HG03520 (cell line): ENCODE data around the gene ZER1.

ENCODE experiments used
- ATAC-seq: cut with Tn5 transposase; IDR thresholded peaks from one replicate; pipeline ENCODE4 v1.9.1; 2021; ENCODE audit warnings: mild to moderate bottlenecking, moderate library complexity; ENCODE audit not compliant: unreplicated experiment

ZER1 gene

GRCh38 chr9:128743421-128743820 lies 28.3 kb downstream of the ZER1 start:
- no peak for ATAC-seq

- no peak for ATAC-seq
Observed at GRCh38 chr9:128742401-128742800, 29.3 kb downstream of the ZER1 start.

GRCh38 chr9:128735373-128735772 lies 36.4 kb downstream of the ZER1 start:
- no peak for ATAC-seq

- no peak for ATAC-seq
Observed at GRCh38 chr9:128733256-128733655, 38.5 kb downstream of the ZER1 start.

- no peak for ATAC-seq
Observed at GRCh38 chr9:128732576-128732975, 39.2 kb downstream of the ZER1 start.

GRCh38 chr9:128731691-128732090 lies 40.0 kb downstream of the ZER1 start:
- ATAC-seq = no peak

- ATAC-seq = no peak
Observed at GRCh38 chr9:128731093-128731492, 40.6 kb downstream of the ZER1 start.

GRCh38 chr9:128729766-128730517 lies 41.8 kb downstream of the ZER1 start:
- no peak for ATAC-seq

- no peak for ATAC-seq
Observed at GRCh38 chr9:128729302-128729701, 42.4 kb downstream of the ZER1 start.

- ATAC-seq = no peak
Observed at GRCh38 chr9:128728298-128728697, 43.4 kb downstream of the ZER1 start.

GRCh38 chr9:128727640-128728248 lies 44.0 kb downstream of the ZER1 start:
- ATAC-seq = no peak

GRCh38 chr9:128724744-128725211 lies 46.9 kb downstream of the ZER1 start:
- no peak for ATAC-seq

GRCh38 chr9:128723866-128724743 lies 47.6 kb downstream of the ZER1 start, which contains the start of gene ZDHHC12:
Gene ZDHHC12 (minus strand): TSS chr9:128724127. CDS start chr9:128724093, 34 bp downstream.
- ATAC-seq = peak; percentile 94

GRCh38 chr9:128723352-128723865 lies 48.3 kb downstream of the ZER1 start:
- no peak for ATAC-seq

- ATAC-seq = no peak
Observed at GRCh38 chr9:128722380-128723351, 49.1 kb downstream of the ZER1 start.

GRCh38 chr9:128721487-128722010 lies 50.2 kb downstream of the ZER1 start:
- ATAC-seq = no peak

- no peak for ATAC-seq
Observed at GRCh38 chr9:128720841-128721486, 50.8 kb downstream of the ZER1 start.

- no peak for ATAC-seq
Observed at GRCh38 chr9:128719919-128720605, 51.7 kb downstream of the ZER1 start.

- no peak for ATAC-seq
Observed at GRCh38 chr9:128718475-128718874, 53.3 kb downstream of the ZER1 start.
